SK-N-SH (cell line): ENCODE data around the gene RHBDF2.

Experiments
- CTCF ChIP-seq: fragments of 200-600 bp; sonication (generic); IDR thresholded peaks from 2 replicates; pipeline ENCODE4 v1.6.1; 2017; ENCODE audit warnings: antibody characterized with exemption, mild to moderate bottlenecking, moderate library complexity
- EP300 ChIP-seq, 2 experiments: IDR thresholded peaks; 2 replicates each; pipeline versions ENCODE4 v1.4.0 to v1.6.1; 2012; ENCODE audit warnings: borderline replicate concordance in 1 of 2, low read depth in 1 of 2, low read length in 1 of 2
- SIN3A ChIP-seq: IDR thresholded peaks from 2 replicates; pipeline ENCODE4 v1.6.1; 2012; ENCODE audit warnings: low read depth, mild to moderate bottlenecking, low read length, moderate library complexity, borderline replicate concordance

- no peak for TF ChIP-seq EP300 (IDR thresholded peaks at IDR 0.05; ENCODE audit: borderline replicate concordance in 1 of 2, low read depth in 1 of 2, low read length in 1 of 2)
- TF ChIP-seq CTCF = no peak
- TF ChIP-seq SIN3A = no peak
Observed at GRCh38 chr17:76474894-76475293, 26.3 kb downstream of the RHBDF2 start.
